Body of pancreas (tissue), 4 donors: ENCODE data around the gene NAPA.

Source experiments
- CTCF ChIP-seq, 7 experiments: fragments of 450-650 bp in 4 of 7; fragments of 200-600 bp in 3 of 7; sonication (generic) in 3 of 7; IDR thresholded peaks; one replicate each; pipeline ENCODE4 v1.5.1; 2016 to 2019; ENCODE audit warnings: antibody characterized with exemption in 7 of 7
- POLR2A ChIP-seq, 3 donors: fragments of 450-650 bp; IDR thresholded peaks; one replicate each; pipeline ENCODE4 v1.6.1; 2016; ENCODE audit warnings: antibody characterized with exemption in 3 of 3, mild to moderate bottlenecking in 2 of 3

- TF ChIP-seq CTCF (IDR thresholded peaks at IDR 0.05) (no peak), POLR2A (IDR thresholded peaks at IDR 0.05) (no peak)
Measured at GRCh38 chr19:47486900-47487299, 28.0 kb downstream of the NAPA start.
